Measurements from ENCODE around the gene GOLT1A.

The GOLT1A gene

DNA sequence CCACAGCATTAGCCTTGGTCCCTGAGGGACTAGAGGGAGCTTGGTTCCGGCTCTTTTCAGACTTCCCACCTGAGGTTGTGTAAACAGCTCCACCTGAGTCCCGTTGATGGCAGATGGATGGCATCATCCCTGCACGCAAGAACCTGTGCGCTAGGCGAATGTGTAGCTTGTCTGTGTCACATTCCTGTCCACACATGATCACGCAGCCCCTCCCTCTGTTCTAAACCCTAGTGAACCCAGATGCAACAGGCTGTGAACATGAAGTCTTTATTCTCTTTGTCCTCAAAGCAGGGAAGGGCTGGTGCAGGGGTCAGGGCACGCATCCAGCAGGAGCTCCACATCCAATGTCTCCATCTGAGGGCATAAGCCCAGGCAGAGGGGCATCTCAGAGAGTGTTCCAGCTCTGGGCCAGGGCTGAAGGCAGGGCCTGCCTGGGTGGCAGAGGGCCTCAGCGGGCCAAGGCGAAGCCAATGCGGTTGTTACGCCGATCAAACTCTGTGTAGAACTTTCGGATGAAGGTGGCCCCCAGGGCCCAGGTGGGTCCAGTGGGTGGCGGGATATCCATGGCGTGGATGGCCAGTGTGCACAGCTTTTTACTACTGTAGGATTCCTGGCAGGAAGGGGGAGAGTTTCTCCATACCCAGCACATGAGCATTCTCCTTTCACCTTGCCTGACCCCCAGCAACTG lies 59.1 kb downstream of the GOLT1A start:
- no peak for DNase-seq (ENCODE audit: low read depth)

DNA sequence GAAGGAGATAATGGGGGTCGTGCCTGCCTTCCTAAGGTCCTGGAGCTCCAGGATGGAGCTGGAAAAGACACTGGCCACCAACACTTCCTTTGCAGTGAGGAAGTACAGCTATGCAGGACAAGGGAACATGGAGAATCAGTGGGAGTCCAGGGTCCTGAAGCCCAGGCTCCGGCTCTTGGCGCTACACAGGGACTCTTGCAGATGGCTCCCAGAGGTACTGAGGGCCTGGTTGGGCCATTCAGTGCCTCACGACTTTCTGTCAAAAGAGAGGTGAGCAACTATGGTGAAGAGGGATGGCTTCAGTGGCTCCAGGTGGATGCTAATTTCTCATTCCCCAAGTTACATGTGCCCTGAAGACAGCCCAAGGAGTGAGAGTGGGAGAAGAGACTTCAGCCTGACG lies 60.1 kb downstream of the GOLT1A start:
- no peak for DNase-seq (ENCODE audit: low read depth)

DNA sequence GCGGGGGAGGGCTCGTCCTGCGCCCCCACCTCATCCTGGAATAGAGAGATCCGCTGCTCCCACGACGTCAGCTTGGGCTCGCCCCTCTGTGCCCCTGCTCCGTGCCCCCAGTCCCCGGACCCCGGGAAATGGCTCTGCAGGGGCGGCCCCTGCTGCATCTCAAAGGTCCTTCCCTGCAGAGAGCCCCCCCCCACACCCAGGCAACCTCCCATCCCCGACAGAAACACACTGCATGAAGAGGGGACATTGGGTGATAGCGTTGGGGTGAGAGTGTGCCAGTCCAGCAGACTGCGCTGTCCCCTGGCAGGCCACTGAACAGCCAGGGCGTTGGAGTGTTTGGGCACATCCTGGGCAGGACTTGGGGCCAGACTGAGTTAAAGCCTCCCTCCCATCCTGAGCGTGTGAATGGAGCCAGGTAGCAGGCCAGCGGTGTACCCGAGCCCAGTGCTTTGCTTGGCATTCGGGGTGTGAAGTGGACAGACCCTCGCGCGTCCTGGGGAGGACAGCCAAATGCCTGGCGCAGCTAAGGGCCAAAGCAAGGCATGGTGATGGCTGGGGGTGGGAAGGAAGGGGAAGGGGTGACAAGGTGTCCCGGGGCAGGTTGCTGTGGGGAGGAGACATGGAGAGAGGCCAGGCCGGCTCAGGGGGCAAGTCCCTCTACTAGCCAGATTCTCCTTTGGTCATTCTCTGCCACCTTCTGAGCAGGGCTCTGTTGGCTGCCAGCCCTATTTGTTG lies 61.3 kb downstream of the GOLT1A start:
- DNase-seq (ENCODE audit: low read depth) = no peak

DNA sequence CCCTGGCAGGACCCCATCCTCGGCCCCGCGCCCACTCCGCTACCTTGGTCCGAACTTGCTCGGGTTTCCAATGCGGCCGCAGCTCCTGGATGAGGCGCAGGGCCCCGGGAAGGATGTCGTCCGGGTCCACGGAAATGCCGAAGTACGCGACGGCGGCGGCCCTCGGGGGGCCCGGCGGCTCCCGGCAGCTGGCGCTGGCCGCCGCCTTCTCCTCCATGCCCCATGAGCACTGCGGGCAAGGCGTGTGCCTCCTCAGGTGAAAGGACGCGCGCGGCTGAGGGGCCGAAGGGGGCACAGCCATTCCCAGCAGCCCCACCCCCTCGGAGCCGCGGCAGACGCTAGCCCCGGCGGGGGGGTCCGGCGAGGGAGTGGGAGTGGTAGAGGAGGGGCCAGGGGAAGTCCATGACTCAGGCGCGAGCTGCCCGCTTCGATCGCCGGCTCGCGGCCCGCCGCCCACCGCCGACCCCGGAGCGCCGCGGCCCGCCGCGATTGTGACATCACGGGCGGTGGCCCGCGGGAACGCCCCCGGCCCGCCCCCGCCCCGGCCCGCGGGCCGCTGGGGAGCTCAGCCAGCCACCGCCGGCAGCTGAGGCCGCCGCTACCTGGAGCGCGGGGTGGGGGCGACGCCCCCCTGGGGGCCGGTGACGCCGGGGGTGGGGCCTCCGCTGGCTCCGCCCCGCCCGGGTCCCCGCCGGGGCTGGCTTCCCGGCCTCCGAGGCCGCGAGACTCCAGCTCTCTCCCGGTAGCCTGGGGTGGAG lies 62.1 kb downstream of the GOLT1A start, which contains the start of gene ETNK2:
Gene ETNK2 (minus strand): TSS at position 493 of the 758 bp plus-strand sequence. CDS start 192 bp downstream, at position 301.
- peak; percentile 15 for DNase-seq (ENCODE audit: low read depth)

DNA sequence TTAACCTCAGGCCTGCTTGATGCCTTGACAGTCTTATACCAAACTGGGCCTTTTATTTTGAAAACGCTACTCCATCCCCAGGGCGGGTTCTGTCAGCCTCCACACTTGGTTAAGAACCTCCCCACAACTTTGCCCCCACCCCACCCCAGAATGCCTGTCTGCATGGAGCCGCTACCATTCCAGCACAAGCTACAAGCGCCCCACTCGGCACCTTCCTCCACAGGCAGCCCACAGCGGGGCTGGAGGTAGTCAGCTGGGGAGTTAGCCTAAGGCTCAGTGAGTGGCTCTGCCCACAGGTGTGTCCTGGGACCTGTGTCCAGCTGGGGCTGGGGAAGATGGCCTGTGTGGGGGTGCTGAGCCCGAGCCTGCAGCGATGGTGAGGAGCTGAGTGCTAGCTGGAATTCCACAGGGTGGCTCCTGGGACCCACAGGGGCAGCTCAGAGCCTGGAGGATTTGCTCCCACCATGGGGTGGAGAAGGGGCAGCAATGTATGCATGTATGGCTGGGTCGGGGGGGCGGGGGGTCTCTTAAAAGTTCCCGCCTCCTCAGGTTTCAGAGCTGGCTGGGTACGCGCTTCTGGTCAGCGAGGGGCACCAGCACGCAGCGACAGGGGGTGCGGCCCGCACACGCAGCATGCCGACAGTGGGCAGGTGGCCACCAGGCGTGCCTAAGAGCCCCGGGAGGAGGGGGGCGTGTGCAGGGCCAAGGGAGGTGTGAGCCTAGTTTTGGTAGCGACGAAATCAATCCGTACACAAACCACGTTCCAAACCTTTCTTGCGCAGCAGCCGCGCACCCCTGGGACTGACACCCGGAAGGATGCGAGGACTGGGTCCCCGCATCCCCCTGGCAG lies 62.9 kb downstream of the GOLT1A start:
- no peak for DNase-seq (ENCODE audit: low read depth)

DNA sequence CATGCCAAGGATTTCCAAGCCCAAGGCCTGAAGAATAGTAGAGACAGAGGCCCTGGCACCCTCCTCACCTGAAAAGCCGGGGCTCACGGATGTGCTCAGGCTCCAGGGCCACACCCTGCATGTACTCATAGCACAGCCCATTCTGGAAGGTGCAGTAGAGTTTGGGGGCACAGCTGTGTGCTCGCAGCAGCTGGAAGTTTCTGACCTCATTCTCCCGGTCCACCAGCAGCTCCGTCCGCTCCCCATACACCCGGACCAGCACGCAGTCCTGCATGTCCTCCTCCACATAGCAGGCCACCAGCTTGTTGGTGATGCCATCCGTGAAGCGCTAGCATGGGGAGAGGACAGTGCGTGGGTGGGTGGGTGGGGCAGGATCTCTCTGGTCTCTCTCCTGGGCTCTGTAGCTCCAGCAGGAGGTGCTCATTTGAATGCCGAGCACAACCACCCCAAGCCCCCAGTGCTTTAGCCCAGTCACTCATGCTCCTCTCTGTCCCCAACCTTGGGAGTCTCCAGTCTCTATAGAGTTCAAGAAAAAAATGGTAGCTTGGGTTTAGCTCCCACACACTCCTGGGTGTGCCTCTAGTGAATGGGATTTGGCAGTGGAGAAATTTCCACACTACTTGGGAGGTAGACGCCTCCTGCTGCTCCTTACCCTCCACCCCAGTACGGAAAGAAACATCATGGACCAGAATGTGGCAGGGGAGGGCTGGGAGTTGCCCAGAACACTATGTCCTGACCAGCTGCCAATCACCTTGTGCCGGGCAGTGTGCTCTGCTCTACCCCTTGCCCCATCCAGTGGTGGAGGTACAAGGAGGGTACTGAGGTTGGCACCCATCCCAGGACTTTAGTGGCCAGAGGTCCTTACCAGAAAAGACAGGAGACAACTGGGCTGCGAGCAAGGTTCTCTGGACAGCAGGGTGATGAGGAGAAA lies 63.9 kb downstream of the GOLT1A start:
- no peak for DNase-seq (ENCODE audit: low read depth)

DNA sequence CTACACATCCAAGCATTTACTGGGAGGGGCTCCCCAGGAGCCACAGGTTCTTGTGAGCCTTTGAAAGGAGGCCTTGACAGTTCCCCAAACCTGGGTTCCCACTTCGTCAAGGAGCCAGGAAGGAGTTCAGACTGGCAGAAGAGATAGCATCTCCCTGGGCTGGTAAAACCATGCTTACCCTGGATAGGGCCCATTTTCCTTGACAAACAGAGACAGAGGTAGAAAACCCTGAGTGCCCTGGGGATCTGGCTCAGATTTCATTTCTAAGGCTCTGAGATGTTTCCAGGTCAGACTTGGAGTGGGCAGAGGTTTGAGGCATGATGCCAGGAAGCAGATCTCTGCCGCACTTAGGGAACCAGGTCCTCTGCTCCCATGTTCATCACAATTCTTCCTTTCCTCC lies 64.7 kb downstream of the GOLT1A start:
- no peak for DNase-seq (ENCODE audit: low read depth)
